Measurements from ENCODE around the gene ZNF385B. TPM values are rescaled to one million over a fixed set of nuclear protein-coding genes. Genes with fewer than 3 reads are reported as not detected.

Gene ZNF385B
- total RNA-seq, 1 donor from 2014 or later: 35.8 TPM

GRCh38 chr2:179692610-179693009 lies 168.8 kb downstream of the ZNF385B start:
- Histone ChIP-seq H4K20me1 (ENCODE audit: low read depth) (no peaks in the 10 kb centered on the region), H3K36me3 (peaks cover 5% of the 10 kb centered on the region), H2AFZ (replicated peaks) (no peak overlapping the region), H3K79me2 (ENCODE audit: low read depth) (no peaks in the 10 kb centered on the region), H3K27ac (no peak overlapping the region), H3K27me3 (no peaks in the 10 kb centered on the region), H3K9me3 (ENCODE audit: low read depth) (no peaks in the 10 kb centered on the region), H3K9ac (no peak overlapping the region), H3F3A (ENCODE audit: low read depth) (no peaks in the 10 kb centered on the region), H3K4me1 (no peaks in the 10 kb centered on the region), H3K4me2 (no peak overlapping the region), H3K4me3 (no peak overlapping the region)
- H3K4me1 Mint-ChIP-seq: no peaks in the 10 kb centered on the region
- no peak for TF ChIP-seq CTCF (IDR thresholded peaks at IDR 0.05)
- no peak for TF ChIP-seq EZH2phosphoT487 (IDR thresholded peaks at IDR 0.05)
- TF ChIP-seq EZH2 (IDR thresholded peaks at IDR 0.05): no peak
- no peak for DNase-seq (ENCODE audit: low spot score)
- H3K4me3 Mint-ChIP-seq: no peak overlapping the region
- H3K27me3 Mint-ChIP-seq (ENCODE audit: insufficient read depth, low read depth): no peaks in the 10 kb centered on the region
- no peaks in the 10 kb centered on the region for H3K9me3 Mint-ChIP-seq
- H3K36me3 Mint-ChIP-seq: no peaks in the 10 kb centered on the region
- H3K27ac Mint-ChIP-seq: no peak overlapping the region

GRCh38 chr2:179692043-179692442 lies 169.4 kb downstream of the ZNF385B start:
- Histone ChIP-seq H3K79me2 (ENCODE audit: low read depth) (no peaks in the 10 kb centered on the region), H3K9me3 (ENCODE audit: low read depth) (no peaks in the 10 kb centered on the region), H3K4me1 (no peaks in the 10 kb centered on the region), H3K9ac (no peak overlapping the region), H3K27ac (no peak overlapping the region), H3K4me2 (no peak overlapping the region), H3K36me3 (peaks cover 5% of the 10 kb centered on the region), H3F3A (ENCODE audit: low read depth) (no peaks in the 10 kb centered on the region), H2AFZ (replicated peaks) (no peak overlapping the region), H3K4me3 (no peak overlapping the region), H3K27me3 (no peaks in the 10 kb centered on the region), H4K20me1 (ENCODE audit: low read depth) (no peaks in the 10 kb centered on the region)
- H3K27me3 Mint-ChIP-seq (ENCODE audit: insufficient read depth, low read depth): no peaks in the 10 kb centered on the region
- H3K9me3 Mint-ChIP-seq: no peaks in the 10 kb centered on the region
- no peaks in the 10 kb centered on the region for H3K4me1 Mint-ChIP-seq
- no peak overlapping the region for H3K27ac Mint-ChIP-seq
- H3K36me3 Mint-ChIP-seq: no peaks in the 10 kb centered on the region
- TF ChIP-seq EZH2phosphoT487 (IDR thresholded peaks at IDR 0.05): no peak
- TF ChIP-seq EZH2 (IDR thresholded peaks at IDR 0.05): no peak
- TF ChIP-seq CTCF (IDR thresholded peaks at IDR 0.05): no peak
- H3K4me3 Mint-ChIP-seq: no peak overlapping the region
- DNase-seq (ENCODE audit: low spot score): no peak

- H3K4me2 ChIP-seq: no peak overlapping the region
- Mint-ChIP-seq H3K4me3 (no peak overlapping the region), H3K27ac (no peak overlapping the region)
Measured at GRCh38 chr2:179691235-179691634, 170.2 kb downstream of the ZNF385B start.

GRCh38 chr2:179686718-179687342 lies 174.6 kb downstream of the ZNF385B start:
- no peaks in the 10 kb centered on the region for H3F3A ChIP-seq (ENCODE audit: low read depth)
- no peaks in the 10 kb centered on the region for H3K4me1 ChIP-seq
- H3K4me2 ChIP-seq: no peak overlapping the region
- no peaks in the 10 kb centered on the region for H3K4me1 Mint-ChIP-seq
- H3K36me3 Mint-ChIP-seq: no peaks in the 10 kb centered on the region
- no peaks in the 10 kb centered on the region for H3K36me3 ChIP-seq
- no peaks in the 10 kb centered on the region for H3K79me2 ChIP-seq (ENCODE audit: low read depth)
- H3K4me3 ChIP-seq: no peak overlapping the region
- H3K27me3 ChIP-seq: no peaks in the 10 kb centered on the region
- H3K9ac ChIP-seq: no peak overlapping the region
- no peaks in the 10 kb centered on the region for H3K9me3 ChIP-seq (ENCODE audit: low read depth)
- H3K9me3 Mint-ChIP-seq: no peaks in the 10 kb centered on the region
- H3K4me3 Mint-ChIP-seq: no peak overlapping the region
- no peak overlapping the region for H2AFZ ChIP-seq (replicated peaks)
- no peak overlapping the region for H3K27ac Mint-ChIP-seq
- no peaks in the 10 kb centered on the region for H3K27me3 Mint-ChIP-seq (ENCODE audit: insufficient read depth, low read depth)
- TF ChIP-seq EZH2 (IDR thresholded peaks at IDR 0.05) (no peak), CTCF (IDR thresholded peaks at IDR 0.05) (no peak), EZH2phosphoT487 (IDR thresholded peaks at IDR 0.05) (no peak)
- DNase-seq (ENCODE audit: low spot score): no peak
- H4K20me1 ChIP-seq (ENCODE audit: low read depth): no peaks in the 10 kb centered on the region
- no peak overlapping the region for H3K27ac ChIP-seq

More at GRCh38 chr2:179691235-179691634, 170.2 kb downstream of the ZNF385B start:
- no peaks in the 10 kb centered on the region for H3F3A ChIP-seq (ENCODE audit: low read depth)
- H3K27me3 Mint-ChIP-seq (ENCODE audit: insufficient read depth, low read depth): no peaks in the 10 kb centered on the region
- no peaks in the 10 kb centered on the region for H3K9me3 ChIP-seq (ENCODE audit: low read depth)
- no peaks in the 10 kb centered on the region for H3K4me1 ChIP-seq
- H3K9me3 Mint-ChIP-seq: no peaks in the 10 kb centered on the region
- no peak overlapping the region for H3K27ac ChIP-seq
- H3K36me3 Mint-ChIP-seq: no peaks in the 10 kb centered on the region
- no peaks in the 10 kb centered on the region for H3K27me3 ChIP-seq
- no peak overlapping the region for H2AFZ ChIP-seq (replicated peaks)
- no peak for DNase-seq (ENCODE audit: low spot score)
- H3K36me3 ChIP-seq: peaks cover 5% of the 10 kb centered on the region
- no peak overlapping the region for H3K9ac ChIP-seq
- H3K4me3 ChIP-seq: no peak overlapping the region
- no peaks in the 10 kb centered on the region for H4K20me1 ChIP-seq (ENCODE audit: low read depth)
- no peaks in the 10 kb centered on the region for H3K4me1 Mint-ChIP-seq
- TF ChIP-seq EZH2 (IDR thresholded peaks at IDR 0.05): no peak
- no peaks in the 10 kb centered on the region for H3K79me2 ChIP-seq (ENCODE audit: low read depth)

All from neural progenitor cell (in vitro differentiated cells).